Measurements from ENCODE around the gene SUN2.

The SUN2 gene

GRCh38 chr22:38775656-38776055 is 19.9 kb upstream of the SUN2 start:
- no peak for DNase-seq

DNA sequence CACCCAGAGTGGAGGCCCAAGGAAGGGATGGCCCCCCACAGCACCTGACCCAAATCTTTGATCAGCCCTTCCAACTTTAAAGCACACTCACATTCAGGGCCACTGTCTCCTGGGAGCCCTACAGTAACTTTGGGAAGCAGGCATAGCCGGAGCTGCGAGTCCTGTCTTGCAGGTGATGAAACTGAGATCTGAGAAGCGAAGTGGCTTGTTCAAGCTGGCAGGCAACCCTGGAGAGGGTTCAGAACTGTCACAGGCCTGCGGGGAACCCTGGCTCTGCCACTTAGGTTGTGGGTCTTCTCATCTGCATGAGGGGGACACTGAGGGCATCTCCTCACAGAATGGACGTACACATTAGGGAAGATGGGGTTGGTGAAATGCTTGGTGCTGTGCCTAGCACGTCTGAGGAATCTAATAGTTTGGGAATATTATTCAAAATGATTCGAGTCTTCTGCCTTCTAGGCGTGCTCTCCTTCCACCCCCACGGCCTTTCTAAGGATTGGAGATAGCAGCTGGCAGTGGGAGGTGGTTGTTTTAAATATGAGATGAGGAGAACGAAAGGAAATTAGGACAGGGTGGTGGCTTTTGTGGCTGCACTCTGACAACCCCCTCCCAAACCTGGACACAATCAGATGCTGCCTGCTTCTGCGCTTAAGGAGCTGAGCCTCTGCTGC is 18.8 kb upstream of the SUN2 start:
- no peak for DNase-seq

DNA sequence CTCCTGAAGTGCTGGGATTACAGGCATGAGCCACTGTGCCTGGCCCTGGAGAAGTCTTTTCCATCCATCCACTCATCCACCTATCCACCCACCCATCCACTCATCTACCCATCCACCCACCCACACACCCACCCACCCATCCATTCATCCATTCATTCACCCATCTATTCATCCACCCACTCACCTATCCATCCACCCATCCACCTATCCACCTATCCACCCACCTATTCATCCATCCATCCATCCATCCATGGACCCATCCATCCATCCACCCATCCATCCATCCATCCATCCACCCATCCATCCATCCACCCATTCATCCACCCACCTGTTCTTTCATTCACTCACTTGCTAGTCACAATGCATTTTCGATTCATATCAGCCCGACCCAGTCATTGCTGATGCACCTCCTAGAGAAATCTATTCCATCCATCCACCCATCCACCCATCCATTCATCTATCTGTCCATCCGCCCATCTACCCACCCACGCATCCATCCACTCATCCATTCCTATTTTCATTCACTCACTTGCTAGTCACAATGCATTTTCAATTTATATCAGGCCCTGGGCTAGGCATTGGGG is 17.7 kb upstream of the SUN2 start:
- no peak for DNase-seq

- DNase-seq = no peak
Measured at GRCh38 chr22:38772623-38772873, 16.8 kb upstream of the SUN2 start.

DNA sequence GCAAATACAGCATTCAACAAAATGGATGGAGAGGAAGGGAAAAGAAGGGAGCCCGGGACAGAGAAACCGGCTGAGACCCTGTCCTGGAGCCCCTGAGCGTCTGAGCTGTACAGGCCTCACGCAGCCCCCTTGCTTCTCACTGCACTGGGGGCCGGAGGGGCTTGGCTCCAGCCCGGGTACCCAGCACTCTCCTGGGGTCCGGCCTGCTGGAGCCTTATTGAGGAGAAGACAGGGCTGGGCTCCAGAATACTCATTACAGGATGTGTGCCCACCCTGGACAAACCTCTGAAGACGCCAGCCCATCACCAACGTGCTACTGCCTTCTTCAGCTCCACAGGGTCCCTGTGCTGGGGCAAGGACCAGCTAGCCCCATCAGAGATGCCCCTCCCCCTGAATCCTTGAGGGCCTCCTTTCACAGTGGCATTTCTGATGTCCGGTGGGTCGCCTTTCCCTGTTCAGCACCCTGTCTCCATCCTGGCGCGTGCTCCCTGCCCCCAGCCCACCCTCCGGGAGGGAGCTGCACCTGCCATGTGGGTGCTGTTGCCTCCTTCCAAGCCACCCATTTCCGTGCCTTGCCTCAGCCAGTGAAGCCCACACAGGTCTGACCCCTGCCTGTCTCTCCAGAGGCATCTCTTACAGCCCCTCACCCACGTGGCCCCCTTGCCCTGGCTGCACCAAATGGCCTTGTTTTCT is 14.6 kb upstream of the SUN2 start:
- DNase-seq = no peak

GRCh38 chr22:38768036-38768435 is 12.2 kb upstream of the SUN2 start:
- no peak for DNase-seq

DNA sequence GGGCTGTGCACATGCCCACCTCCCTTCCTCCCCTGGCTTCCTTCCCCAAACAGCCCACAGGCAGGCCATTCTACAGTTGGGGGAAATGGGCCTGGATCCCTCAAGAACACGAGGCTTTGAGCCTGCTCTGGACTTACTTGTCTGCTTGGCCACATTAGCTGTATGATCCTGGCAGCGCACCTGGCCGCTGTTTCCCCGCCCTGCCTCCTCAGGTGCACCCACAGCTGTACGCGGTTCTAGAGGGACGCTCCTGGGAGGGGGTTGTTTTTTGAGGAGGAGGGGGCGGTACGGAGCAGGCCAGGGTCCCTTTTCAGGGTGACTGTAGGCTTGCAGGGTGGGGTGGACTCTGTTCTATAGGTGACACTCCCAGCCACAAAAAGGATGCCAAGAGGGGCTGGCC is 11.5 kb upstream of the SUN2 start:
- DNase-seq = no peak

GRCh38 chr22:38766076-38766777 is 10.4 kb upstream of the SUN2 start:
- peak; percentile 32 to 43 for DNase-seq

DNA sequence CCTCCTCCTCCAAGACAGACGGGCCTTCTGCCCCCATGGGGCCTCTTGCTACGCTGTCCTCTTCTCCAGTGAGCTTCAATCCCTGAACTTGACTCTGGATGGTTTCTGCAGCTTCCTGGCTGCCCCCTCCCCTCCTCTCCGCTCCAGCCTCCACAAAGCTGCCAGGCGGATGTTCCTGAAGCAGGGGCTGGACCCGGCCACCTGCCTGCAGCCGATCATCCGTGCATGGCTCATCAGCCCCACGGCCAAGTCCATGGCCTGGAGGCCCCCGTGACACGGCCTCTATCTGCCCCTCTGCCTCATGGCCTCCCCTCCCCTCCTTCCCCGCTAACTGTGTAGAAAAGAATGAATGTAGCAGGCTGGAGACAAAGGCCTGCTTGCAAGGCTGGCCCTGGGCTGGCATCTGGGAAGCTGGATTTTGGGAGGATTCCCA is 6.8 kb upstream of the SUN2 start:
- no peak for DNase-seq

GRCh38 chr22:38761202-38762162 is 5.7 kb upstream of the SUN2 start:
- no peak for DNase-seq

DNA sequence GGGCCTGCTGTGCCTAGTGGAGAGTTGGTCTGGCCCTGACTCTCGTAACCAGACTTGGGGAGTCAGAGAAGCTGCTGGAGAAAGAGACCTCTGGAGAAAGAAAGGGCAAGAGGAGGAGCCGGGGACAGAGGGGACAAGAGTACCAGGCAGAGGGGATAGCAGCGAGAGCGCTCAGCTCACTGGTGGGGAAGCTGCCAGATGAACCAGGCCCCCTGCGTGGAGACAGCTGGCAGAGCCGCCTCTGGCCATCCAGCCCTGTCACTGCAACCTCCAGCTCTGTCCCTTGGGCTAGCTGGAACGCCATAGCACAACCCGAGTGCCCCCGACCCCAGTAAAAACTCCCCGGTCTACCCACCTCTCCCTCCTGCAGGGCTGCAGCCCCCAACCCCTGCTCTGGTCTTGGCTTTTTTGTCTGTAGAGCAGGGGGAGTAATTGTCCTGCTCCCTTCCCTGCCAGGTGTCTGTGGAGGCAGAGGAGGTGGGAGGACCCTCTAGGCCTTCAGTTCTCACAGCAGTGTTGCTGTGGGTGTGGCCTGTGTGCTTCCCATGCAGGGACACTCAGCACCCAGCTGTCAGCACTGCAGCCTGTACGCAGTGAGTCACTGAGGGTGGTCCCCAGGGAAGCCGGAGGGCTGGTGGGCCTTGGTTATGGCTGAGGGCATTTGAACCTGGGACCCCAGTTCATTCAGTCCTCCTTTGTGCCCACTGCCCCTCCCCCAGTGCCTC is 4.8 kb upstream of the SUN2 start:
- no peak for DNase-seq

- DNase-seq = no peak
Measured at GRCh38 chr22:38759005-38759404, 3.2 kb upstream of the SUN2 start.

- DNase-seq = peak; percentile 79 to 80
Measured at GRCh38 chr22:38758276-38758945, 2.6 kb upstream of the SUN2 start.

GRCh38 chr22:38757464-38757757 is 1.6 kb upstream of the SUN2 start:
- DNase-seq = no peak

- DNase-seq = no peak
Measured at GRCh38 chr22:38756711-38757463, 1.1 kb upstream of the SUN2 start.

DNA sequence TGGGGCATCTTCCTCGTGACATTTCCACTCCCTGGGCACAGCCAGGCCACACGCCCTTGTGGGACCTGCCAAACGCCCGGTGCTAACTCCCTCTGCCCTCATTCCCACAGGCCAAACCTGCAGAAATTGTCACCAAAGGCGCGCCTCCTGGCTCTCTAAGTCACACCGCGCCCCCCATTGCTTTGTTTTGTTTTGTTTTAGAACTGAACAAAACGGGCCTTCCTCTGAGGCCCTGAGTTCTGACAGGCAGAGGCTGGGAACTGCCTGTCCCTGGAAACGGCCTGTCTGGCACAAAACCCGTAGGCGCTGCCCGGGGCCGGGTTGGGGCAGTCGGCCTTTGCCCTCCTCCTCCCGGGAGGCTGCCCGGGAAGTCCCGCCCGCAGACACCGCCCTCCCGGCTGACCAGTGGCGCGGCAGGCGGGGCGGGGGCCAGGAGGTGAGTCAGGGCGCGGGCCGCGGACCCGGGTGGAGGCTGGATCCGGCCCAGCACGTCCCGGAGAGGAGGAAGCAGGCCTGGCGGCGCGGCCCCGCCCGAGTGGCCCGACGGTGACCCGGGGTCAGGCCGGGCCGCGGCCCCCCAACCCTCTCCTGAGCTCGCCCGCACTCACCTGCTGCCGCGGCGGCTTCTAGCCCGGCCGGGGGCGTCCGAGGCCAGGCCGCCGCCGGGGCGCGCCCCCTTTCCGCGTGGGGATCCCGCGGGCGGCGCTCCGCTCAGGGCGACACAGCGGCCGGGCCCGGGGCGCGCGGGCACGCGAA is 465 bp downstream of the SUN2 start:
- peak in 1 of 2 donors; percentile 48 for DNase-seq

DNA sequence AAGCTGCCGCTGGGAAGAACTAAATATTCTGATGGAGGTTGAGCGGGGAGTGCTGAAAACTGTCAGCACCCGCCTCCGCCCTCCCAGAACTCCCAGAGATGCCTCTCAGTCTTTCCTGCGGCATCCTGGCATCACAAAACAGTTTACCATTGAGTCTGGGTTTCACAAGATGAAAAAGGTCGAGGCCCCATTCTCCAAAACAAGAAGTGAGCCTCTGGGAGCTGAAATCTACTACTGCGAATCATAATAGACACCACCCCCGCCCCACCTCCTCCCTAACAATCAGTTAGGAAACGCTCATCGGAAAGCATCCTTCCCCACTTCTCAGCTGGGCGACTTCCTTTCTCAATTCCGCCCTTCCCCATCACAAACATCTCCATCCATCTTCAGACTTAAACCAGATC is 1.0 kb downstream of the SUN2 start:
- peak; percentile 32 to 33 for DNase-seq

GRCh38 chr22:38753948-38754750 is 1.6 kb downstream of the SUN2 start:
- DNase-seq = no peak

Measured in activated CD4-positive, alpha-beta T cell treated with anti-CD3 and anti-CD28 coated beads for 4 hours (primary cell).